GM12873 (cell line): Measurements from ENCODE around the gene CACNA1C.

Source experiments
- CTCF ChIP-seq: IDR thresholded peaks from 2 replicates; pipeline ENCODE4 v1.5.1; 2012; ENCODE audit warnings: low read depth, mild to moderate bottlenecking, moderate library complexity, low read length, control low read depth; ENCODE audit not compliant: insufficient read depth; ENCODE audit errors: missing control alignments

Gene CACNA1C

DNA sequence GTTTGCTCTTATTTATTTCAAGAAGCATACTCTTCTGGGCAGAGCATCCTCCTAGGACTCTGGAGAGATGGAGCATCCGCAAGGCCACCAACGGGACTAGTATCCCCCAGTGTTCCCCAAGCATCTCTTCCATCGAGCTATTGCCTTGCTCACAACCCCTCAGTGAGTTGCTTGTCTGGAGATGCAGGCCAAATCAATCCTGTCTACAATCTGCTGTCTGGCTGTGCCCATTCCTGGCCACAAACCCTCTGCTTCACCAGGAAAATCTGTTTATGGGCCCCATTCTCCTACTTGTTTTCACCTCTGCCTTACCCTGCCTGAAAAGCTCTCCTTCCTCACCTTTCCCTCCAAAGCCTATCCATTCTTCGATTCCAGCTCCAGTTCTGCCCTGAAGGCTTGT is 219.2 kb downstream of the CACNA1C start:
- no peak for TF ChIP-seq CTCF

DNA sequence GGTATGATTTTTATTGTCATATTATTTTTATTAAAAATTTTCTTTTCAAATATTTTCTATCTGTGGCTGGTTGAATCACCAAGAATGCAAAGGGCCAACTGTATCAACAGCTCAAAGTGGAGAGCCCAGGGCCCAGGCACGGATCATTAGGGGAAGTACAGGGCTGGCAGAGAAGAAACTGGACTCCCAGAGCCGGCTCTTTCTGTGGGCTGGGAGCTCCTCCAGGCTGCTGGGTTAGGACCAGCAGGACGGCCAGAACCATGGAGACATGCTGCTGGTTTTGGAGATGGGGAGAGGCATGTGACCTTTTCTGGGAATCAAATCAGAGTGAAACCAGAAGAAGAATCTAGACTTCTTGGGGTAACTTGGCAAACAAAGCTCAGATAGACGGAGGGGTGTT is 220.5 kb downstream of the CACNA1C start:
- no peak for TF ChIP-seq CTCF

DNA sequence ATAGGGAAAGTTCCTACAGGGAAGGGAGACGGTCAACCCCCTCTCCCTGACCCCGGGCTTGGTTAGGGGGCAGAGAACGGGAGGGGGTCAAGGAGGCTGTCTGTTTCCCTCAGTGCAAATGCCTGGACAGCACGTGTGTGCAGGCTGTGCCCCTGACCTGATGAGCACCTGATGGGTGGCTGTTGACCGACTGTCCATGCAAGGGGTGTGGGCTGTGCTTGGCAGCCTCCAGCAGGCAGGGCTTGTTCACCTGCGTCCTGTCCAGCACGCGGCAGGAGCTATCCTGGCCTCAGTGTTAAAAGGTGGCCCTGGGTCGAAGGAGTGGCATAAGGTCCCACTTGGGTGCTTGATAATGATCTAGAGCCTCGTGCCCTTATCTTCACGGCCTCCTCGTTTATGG is 221.0 kb downstream of the CACNA1C start:
- no peak for TF ChIP-seq CTCF

GRCh38 chr12:2274733-2275132 is 221.9 kb downstream of the CACNA1C start:
- no peak for TF ChIP-seq CTCF

GRCh38 chr12:2276288-2277033 is 223.7 kb downstream of the CACNA1C start:
- TF ChIP-seq CTCF = no peak

DNA sequence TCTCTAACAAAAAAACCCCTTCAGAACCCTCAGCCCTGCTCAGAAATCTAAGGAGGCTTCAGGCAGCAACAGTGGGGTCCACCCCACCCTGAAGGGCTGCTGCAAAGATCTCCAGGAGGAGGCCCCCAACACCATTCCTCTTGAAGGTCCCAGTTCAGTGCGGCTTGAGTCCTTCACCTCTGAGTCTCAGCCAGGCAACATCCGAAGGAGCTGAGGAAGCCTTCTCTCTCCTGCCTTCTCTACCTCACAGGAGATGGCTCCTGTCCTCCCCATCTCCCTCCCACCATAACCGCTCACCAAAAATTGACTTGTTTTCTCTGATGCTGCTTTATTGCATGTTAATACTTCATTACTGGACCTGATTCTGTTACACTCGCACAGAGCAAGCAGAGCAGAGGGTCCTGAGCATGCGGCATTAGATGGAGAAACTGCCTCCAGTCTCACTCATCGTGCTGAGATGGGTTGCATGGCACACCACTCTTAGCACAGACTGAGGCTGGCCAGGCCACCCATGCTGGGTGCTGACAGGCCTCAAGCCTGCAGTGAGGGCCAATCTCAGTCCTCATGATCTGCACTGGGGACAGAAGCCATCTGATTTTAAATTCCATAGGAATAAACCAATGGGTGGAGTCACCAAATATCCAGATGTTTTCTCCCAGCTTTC is 224.8 kb downstream of the CACNA1C start:
- TF ChIP-seq CTCF = no peak

GRCh38 chr12:2281446-2281845 is 228.7 kb downstream of the CACNA1C start:
- no peak for TF ChIP-seq CTCF
